UCSD-AML1 (cell line): ENCODE measurements around the gene POP4.
"Not testable (repeated sequence)": the region's sequence is repeated elsewhere in the genome, so short reads cannot be mapped to it uniquely, and the experiment has no call there.

Experiments used
- DNase-seq: peaks from one replicate; lab custom pipeline; 2025; ENCODE audit not compliant: unreplicated experiment; lab: John Stamatoyannopoulos, UW

Gene POP4

GRCh38 chr19:29605653-29606419 is at the start of gene POP4:
TSS of gene POP4 (plus strand) at chr19:29606283. CDS start at chr19:29606319, 36 bp downstream.
- DNase-seq: peak; percentile 97

GRCh38 chr19:29559110-29559509 is 47.0 kb upstream of the POP4 start:
- not testable (repeated sequence) for DNase-seq

- DNase-seq: no peak
Measured at GRCh38 chr19:29559743-29560142, 46.3 kb upstream of the POP4 start.

- no peak for DNase-seq
Measured at GRCh38 chr19:29560313-29561075, 45.6 kb upstream of the POP4 start.

- no peak for DNase-seq
Measured at GRCh38 chr19:29561601-29562000, 44.5 kb upstream of the POP4 start.

- DNase-seq: no peak
Measured at GRCh38 chr19:29562299-29563297, 43.5 kb upstream of the POP4 start.

- DNase-seq: no peak
Measured at GRCh38 chr19:29563486-29564101, 42.5 kb upstream of the POP4 start.

- no peak for DNase-seq
Measured at GRCh38 chr19:29564574-29565005, 41.5 kb upstream of the POP4 start.

- DNase-seq: no peak
Measured at GRCh38 chr19:29565171-29565570, 40.9 kb upstream of the POP4 start.

- no peak for DNase-seq
Measured at GRCh38 chr19:29566496-29567054, 39.5 kb upstream of the POP4 start.

- no peak for DNase-seq
Measured at GRCh38 chr19:29567366-29567915, 38.6 kb upstream of the POP4 start.

GRCh38 chr19:29568036-29569025 is 37.8 kb upstream of the POP4 start:
- DNase-seq: no peak

- no peak for DNase-seq
Measured at GRCh38 chr19:29569038-29569911, 36.8 kb upstream of the POP4 start.

- no peak for DNase-seq
Measured at GRCh38 chr19:29571181-29571580, 34.9 kb upstream of the POP4 start.

- no peak for DNase-seq
Measured at GRCh38 chr19:29573486-29573885, 32.6 kb upstream of the POP4 start.

GRCh38 chr19:29574510-29574909 is 31.6 kb upstream of the POP4 start:
- no peak for DNase-seq

GRCh38 chr19:29576046-29576606 is 30.0 kb upstream of the POP4 start:
- DNase-seq: no peak
